Measurements from ENCODE around the gene BSN. TPM values are rescaled to one million over a fixed set of nuclear protein-coding genes. Genes with fewer than 3 reads are reported as not detected.

Gene BSN
- total and polyA plus RNA-seq, 2 donors (not counting 3 experiments of a cell fraction or from before 2014, with no cell fraction given): 0.04 to 0.27 TPM

DNA sequence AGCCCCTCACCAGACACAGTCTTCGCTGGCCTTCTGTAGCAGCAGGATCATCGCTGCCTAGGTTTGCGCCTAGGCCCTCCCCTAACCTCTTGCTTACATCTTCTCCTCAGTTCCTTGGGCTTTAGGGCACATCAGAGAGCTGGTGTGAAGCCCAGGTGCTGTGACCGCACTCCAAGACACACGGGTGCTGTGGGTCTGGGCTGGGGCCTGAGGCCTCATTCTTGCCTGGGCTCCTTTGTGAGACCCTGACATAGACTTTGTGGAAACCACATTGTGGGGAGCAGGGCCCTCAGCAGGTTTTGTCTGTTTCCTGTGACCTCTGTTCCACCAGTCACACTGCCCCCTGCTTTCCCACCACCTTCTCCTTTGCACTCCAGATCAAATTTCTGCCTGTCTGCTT, 157.2 kb downstream of the BSN start:
- dilution Hi-C loops (cut with MboI; ENCODE audit: extremely low pct_ligation_motif_present, low sequenced_read_pairs): no loop called here
- DNase-seq (ENCODE audit: low read depth, low spot score) (no peak), FAIRE-seq (no peak)
- H3K27me3 ChIP-seq (ENCODE audit: control insufficient read depth in 2 of 2, insufficient read depth in 2 of 2, low read length in 2 of 2): no peaks in the 10 kb centered on the region
- POLR2A ChIA-PET: no interaction called here
- H3K9me3 ChIP-seq (replicated peaks; ENCODE audit: control insufficient read depth, insufficient read depth, low read length): no peaks in the 10 kb centered on the region
- no peaks in the 10 kb centered on the region for H3K4me1 ChIP-seq (ENCODE audit: control insufficient read depth, extremely low read depth, insufficient read depth, low read length)
- H3K27ac ChIP-seq (ENCODE audit: insufficient read depth, low read depth, low read length): no peak overlapping the region
- no peaks in the 10 kb centered on the region for H4K20me1 ChIP-seq (replicated peaks; ENCODE audit: control insufficient read depth, extremely low read depth, insufficient read depth, low read length)
- no peak overlapping the region for H3K9ac ChIP-seq (replicated peaks; ENCODE audit: extremely low read depth, insufficient read depth, low read length)
- no peaks in the 10 kb centered on the region for H3K9me1 ChIP-seq (replicated peaks; ENCODE audit: control insufficient read depth, extremely low read depth, insufficient read depth, low read length)
- H3K4me3 ChIP-seq (replicated peaks in 1 of 3; ENCODE audit: insufficient read depth in 1 of 3, low read depth in 1 of 3, low read length in 3 of 3): no peak overlapping the region
- BruUV-seq (replicated peaks): no TSS peak
- H3K79me2 ChIP-seq (ENCODE audit: control insufficient read depth, insufficient read depth, low read length): no peaks in the 10 kb centered on the region
- CTCF ChIA-PET: no interaction called here
- no peak overlapping the region for H2AFZ ChIP-seq (ENCODE audit: low read depth, low read length)
- TF ChIP-seq MYC (IDR thresholded peaks at IDR 0.05; ENCODE audit: low read depth, low read length): no peak
- no peak for TF ChIP-seq POLR2AphosphoS5 (IDR thresholded peaks at IDR 0.05; ENCODE audit: insufficient read depth, low read depth, low read length)
- TF ChIP-seq FOS (IDR thresholded peaks at IDR 0.05; ENCODE audit: borderline replicate concordance, insufficient read depth, low read length): no peak
- no peak for TF ChIP-seq EZH2 (IDR thresholded peaks at IDR 0.05; ENCODE audit: borderline replicate concordance, low read depth, low read length, severe bottlenecking)
- no peak for TF ChIP-seq GATA2 (IDR thresholded peaks at IDR 0.05; ENCODE audit: insufficient read depth, insufficient read length, low read depth, low read length)
- TF ChIP-seq POLR2A (IDR thresholded peaks at IDR 0.05; ENCODE audit: low read depth, low read length): no peak
- TF ChIP-seq, protein P1, sequence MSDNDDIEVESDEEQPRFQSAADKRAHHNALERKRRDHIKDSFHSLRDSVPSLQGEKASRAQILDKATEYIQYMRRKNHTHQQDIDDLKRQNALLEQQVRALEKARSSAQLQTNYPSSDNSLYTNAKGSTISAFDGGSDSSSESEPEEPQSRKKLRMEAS (IDR thresholded peaks at IDR 0.05; ENCODE audit: insufficient read depth, insufficient read length): no peak
- no peak for TF ChIP-seq JUN (IDR thresholded peaks at IDR 0.05; ENCODE audit: borderline replicate concordance, insufficient read depth, insufficient read length, low read depth)
- TF ChIP-seq, protein P2, sequence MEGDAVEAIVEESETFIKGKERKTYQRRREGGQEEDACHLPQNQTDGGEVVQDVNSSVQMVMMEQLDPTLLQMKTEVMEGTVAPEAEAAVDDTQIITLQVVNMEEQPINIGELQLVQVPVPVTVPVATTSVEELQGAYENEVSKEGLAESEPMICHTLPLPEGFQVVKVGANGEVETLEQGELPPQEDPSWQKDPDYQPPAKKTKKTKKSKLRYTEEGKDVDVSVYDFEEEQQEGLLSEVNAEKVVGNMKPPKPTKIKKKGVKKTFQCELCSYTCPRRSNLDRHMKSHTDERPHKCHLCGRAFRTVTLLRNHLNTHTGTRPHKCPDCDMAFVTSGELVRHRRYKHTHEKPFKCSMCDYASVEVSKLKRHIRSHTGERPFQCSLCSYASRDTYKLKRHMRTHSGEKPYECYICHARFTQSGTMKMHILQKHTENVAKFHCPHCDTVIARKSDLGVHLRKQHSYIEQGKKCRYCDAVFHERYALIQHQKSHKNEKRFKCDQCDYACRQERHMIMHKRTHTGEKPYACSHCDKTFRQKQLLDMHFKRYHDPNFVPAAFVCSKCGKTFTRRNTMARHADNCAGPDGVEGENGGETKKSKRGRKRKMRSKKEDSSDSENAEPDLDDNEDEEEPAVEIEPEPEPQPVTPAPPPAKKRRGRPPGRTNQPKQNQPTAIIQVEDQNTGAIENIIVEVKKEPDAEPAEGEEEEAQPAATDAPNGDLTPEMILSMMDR (IDR thresholded peaks at IDR 0.05; ENCODE audit: extremely low read depth in 1 of 2, insufficient read depth in 1 of 2, low read depth in 1 of 2, low read length in 2 of 2): no peak
- intact Hi-C loops (cut with micrococcal nuclease): no loop called here
- H3K36me3 ChIP-seq (ENCODE audit: control insufficient read depth in 2 of 2, extremely low read depth in 1 of 2, insufficient read depth in 2 of 2, low read length in 2 of 2): peaks cover 0 to 6% of the 10 kb centered on the region in 2 experiments
- no peak overlapping the region for H3K4me2 ChIP-seq (ENCODE audit: insufficient read depth, low read length)

All from endothelial cell of umbilical vein (primary cell).